ENCODE data around the gene ADGRD1. TPM values are rescaled to one million over a fixed set of nuclear protein-coding genes. Genes with fewer than 3 reads are reported as not detected.

ADGRD1 gene
- total RNA-seq, 1 donor from 2014 or later: 0.08 TPM

DNA sequence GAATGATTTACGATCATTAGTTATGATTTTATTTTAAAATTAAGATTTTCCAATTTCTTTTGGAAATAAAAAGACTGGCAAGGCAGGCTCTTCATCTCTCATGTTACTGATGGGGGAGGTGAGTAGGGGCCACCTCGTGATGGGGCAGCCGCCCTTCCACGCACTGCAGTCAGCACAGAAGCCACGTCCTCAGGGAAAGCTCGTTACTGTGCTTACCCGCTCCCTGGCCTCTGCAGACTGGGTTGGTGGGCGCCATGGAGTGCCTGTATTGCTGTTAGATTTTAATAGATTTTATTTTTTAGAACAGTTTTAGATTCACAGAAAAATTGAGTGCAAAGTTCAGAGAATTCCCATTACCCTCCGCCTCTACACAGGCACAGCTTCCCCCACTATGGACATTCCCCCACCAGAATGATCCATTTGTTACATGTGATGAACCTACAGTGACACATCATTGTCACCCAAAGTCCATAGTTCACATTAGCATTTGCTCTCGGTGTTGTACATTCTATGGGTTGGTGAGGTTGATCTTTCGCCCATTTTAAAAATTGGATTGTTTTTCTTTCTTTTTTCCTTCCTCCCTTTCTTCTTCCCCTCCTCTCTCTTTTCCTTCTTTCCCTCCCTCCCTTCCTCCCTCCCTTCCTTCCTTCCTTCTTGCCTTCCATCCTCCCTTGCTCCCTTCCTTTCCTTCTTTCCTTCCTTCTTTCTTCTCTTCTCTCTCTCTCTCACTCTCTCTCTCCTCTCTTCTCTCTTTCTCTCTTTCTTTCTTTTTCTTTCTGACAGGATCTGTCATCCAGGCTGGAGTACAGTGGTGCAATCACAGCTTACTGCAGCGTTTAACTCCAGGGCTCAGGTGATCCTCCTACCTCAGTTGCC lies 30.7 kb downstream of the ADGRD1 start:
- TF ChIP-seq, protein P1, sequence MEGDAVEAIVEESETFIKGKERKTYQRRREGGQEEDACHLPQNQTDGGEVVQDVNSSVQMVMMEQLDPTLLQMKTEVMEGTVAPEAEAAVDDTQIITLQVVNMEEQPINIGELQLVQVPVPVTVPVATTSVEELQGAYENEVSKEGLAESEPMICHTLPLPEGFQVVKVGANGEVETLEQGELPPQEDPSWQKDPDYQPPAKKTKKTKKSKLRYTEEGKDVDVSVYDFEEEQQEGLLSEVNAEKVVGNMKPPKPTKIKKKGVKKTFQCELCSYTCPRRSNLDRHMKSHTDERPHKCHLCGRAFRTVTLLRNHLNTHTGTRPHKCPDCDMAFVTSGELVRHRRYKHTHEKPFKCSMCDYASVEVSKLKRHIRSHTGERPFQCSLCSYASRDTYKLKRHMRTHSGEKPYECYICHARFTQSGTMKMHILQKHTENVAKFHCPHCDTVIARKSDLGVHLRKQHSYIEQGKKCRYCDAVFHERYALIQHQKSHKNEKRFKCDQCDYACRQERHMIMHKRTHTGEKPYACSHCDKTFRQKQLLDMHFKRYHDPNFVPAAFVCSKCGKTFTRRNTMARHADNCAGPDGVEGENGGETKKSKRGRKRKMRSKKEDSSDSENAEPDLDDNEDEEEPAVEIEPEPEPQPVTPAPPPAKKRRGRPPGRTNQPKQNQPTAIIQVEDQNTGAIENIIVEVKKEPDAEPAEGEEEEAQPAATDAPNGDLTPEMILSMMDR (IDR thresholded peaks at IDR 0.05; ENCODE audit: insufficient read depth, low read length, poor library complexity, severe bottlenecking): no peak
- H3K4me3 ChIP-seq (ENCODE audit: low read depth, low read length): no peak overlapping the region
- DNase-seq (ENCODE audit: low read depth): no peak
- H3K27me3 ChIP-seq (ENCODE audit: control insufficient read depth, insufficient read depth, low read length): peaks cover 2% of the 10 kb centered on the region
- no peaks in the 10 kb centered on the region for H3K36me3 ChIP-seq (ENCODE audit: control insufficient read depth, insufficient read depth, low read length)

DNA sequence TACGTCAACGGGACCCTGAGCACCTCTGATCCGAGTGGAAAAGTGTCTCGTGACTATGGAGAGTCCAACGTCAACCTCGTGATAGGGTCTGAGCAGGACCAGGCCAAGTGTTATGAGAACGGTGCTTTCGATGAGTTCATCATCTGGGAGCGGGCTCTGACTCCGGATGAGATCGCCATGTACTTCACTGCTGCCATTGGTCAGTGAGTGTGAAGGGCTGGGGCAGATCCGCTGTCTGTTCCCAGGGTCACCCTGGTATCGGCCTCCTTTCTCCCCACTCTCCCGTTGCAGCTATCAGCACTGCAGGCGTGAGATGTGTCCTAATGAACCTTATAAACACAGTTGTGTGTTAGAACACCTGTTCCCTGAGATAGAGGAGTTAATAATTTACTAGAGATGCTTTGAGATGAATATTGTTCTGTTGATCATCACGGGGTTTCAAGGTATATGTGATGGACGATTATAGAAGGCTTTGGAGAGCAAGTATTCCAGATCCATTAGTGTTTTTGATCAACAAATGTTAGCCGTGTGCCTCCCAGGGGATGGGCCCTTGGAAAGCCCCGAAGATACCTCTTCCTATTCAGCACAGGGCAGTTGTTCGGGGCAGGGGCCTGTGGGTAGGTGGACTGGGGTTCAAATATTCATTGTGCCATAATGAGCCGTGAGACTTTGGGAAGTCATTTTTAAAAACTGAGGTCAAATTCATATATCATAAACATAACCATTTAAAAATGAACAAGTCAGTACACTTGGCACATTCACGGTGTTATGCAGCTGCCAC lies 33.6 kb downstream of the ADGRD1 start:
- TF ChIP-seq, protein P1 (IDR thresholded peaks at IDR 0.05; ENCODE audit: insufficient read depth, low read length, poor library complexity, severe bottlenecking): no peak

DNA sequence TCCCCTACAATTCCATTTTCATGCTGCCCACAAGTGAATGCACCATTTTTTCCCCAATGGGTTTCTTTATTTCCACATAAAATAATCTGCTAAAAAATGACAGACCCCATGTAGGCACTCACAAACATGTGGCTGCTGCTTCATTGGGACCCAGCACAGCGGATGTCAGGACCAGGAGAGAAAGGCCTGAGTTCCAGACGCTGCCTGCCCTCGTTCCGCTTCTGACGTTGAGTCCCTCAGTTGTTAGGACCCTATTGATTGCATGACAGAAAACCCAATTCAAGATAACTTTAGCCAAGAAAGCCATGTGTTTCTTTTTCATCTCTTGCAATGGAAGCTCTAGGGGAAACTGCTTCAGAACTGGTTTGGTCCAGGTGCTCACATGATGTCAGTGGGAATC lies 34.6 kb downstream of the ADGRD1 start:
- no peak overlapping the region for H3K4me3 ChIP-seq (ENCODE audit: low read depth, low read length)
- TF ChIP-seq, protein P1 (IDR thresholded peaks at IDR 0.05; ENCODE audit: insufficient read depth, low read length, poor library complexity, severe bottlenecking): no peak
- H3K36me3 ChIP-seq (ENCODE audit: control insufficient read depth, insufficient read depth, low read length): no peaks in the 10 kb centered on the region
- DNase-seq (ENCODE audit: low read depth): no peak
- H3K27me3 ChIP-seq (ENCODE audit: control insufficient read depth, insufficient read depth, low read length): no peaks in the 10 kb centered on the region

More for the DNA sequence above, 33.6 kb downstream of the ADGRD1 start:
- Histone ChIP-seq H3K36me3 (ENCODE audit: control insufficient read depth, insufficient read depth, low read length) (no peaks in the 10 kb centered on the region), H3K4me3 (ENCODE audit: low read depth, low read length) (no peak overlapping the region), H3K27me3 (ENCODE audit: control insufficient read depth, insufficient read depth, low read length) (no peaks in the 10 kb centered on the region)
- DNase-seq (ENCODE audit: low read depth): no peak

DNA sequence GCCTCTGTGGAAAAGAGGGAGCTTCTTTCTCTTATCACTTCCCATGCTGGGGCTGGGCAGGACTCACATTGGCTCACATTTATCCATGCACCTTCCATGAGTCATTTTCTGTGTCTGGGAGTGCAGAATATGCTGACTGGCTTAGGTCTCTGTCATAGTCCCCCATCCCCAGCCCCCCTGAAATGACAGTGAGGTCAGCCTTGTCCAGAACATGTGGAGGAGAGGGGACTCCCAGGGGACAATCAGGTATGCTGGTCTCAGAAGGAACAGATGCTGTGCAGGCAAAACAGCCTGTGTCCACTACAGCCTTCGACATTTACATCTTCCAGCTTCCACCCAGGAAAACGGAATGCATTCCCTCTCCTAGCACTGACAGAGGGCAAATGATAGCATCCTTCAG lies 35.0 kb downstream of the ADGRD1 start:
- no peak overlapping the region for H3K4me3 ChIP-seq (ENCODE audit: low read depth, low read length)
- H3K36me3 ChIP-seq (ENCODE audit: control insufficient read depth, insufficient read depth, low read length): no peaks in the 10 kb centered on the region
- DNase-seq (ENCODE audit: low read depth): no peak
- TF ChIP-seq, protein P1 (IDR thresholded peaks at IDR 0.05; ENCODE audit: insufficient read depth, low read length, poor library complexity, severe bottlenecking): no peak
- no peaks in the 10 kb centered on the region for H3K27me3 ChIP-seq (ENCODE audit: control insufficient read depth, insufficient read depth, low read length)

DNA sequence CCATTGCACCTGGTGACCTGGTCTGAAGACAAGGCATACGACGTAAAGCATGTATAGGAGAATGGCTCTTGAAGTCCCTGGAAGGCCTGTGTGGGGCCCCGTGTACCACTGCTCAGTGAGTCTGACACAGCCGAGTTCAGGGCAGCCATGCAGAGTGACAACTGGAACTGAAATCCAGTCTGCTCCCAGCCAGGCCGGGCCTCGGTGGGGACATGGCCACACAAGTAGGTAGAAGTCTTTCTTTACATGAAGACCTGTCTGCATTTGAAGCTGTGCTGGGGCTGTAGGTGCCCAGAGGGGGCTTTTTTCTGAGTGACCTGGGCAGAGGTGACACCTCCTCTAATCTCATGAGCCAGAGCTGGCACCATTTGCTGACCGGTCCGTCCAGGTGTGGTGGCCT lies 35.7 kb downstream of the ADGRD1 start:
- no peak overlapping the region for H3K4me3 ChIP-seq (ENCODE audit: low read depth, low read length)
- TF ChIP-seq, protein P1 (IDR thresholded peaks at IDR 0.05; ENCODE audit: insufficient read depth, low read length, poor library complexity, severe bottlenecking): no peak
- no peak for DNase-seq (ENCODE audit: low read depth)

More for the DNA sequence above, 35.7 kb downstream of the ADGRD1 start:
- no peaks in the 10 kb centered on the region for H3K36me3 ChIP-seq (ENCODE audit: control insufficient read depth, insufficient read depth, low read length)
- H3K27me3 ChIP-seq (ENCODE audit: control insufficient read depth, insufficient read depth, low read length): no peaks in the 10 kb centered on the region

Measured in kidney epithelial cell (primary cell).